ENCODE data around the gene BNIP3. TPM values are rescaled to one million over a fixed set of nuclear protein-coding genes. Genes with fewer than 3 reads are reported as not detected.
"Not testable (repeated sequence)": the region's sequence is repeated elsewhere in the genome, so short reads cannot be mapped to it uniquely, and the experiment has no call there.

Gene BNIP3
- total RNA-seq, 1 donor: 8.1 TPM

GRCh38 chr10:131959841-131960240 lies 21.9 kb downstream of the BNIP3 start:
- no peak for DNase-seq (ENCODE audit: low read depth in 2 of 3, low spot score in 2 of 3)

GRCh38 chr10:131955591-131956340 lies 26.0 kb downstream of the BNIP3 start:
- DNase-seq (ENCODE audit: low read depth in 2 of 3, low spot score in 2 of 3): no peak

DNA sequence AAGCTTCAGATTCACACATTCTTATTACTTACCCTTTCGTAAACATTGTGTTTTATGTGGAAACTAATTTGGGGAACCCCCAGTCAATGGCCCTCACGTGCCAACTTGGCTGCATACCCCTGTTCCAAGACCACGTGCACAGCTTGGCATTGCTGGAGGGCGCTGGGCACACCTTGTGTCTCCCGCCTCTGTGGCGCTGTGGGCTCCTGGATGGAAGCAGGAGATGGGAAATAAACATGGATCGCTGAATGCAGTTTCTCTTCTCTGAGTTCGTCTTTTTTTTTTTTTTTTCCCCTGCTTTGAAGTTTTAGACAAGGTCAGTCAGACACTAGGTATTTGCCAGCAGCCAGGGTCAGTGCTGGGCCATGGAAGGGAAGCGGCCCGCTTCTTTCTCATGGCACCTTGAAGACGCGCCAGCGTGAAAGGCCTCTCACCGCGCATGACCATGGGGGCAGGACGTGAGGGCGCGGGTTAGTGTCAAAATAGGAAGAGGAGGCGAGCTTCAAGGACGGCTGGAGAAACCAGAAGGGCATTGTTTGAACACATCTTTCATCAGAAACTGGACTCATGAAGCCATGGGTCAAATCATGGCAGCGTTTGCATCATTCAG lies 27.3 kb downstream of the BNIP3 start:
- no peak for DNase-seq (ENCODE audit: low read depth in 2 of 3, low spot score in 2 of 3)

GRCh38 chr10:131949908-131950307 lies 31.8 kb downstream of the BNIP3 start:
- not testable (repeated sequence) for DNase-seq (ENCODE audit: low read depth in 2 of 3, low spot score in 2 of 3)

GRCh38 chr10:131949041-131949862 lies 32.5 kb downstream of the BNIP3 start:
- DNase-seq (ENCODE audit: low read depth in 2 of 3, low spot score in 2 of 3): no peak

GRCh38 chr10:131948501-131948900 lies 33.2 kb downstream of the BNIP3 start:
- no peak for DNase-seq (ENCODE audit: low read depth in 2 of 3, low spot score in 2 of 3)

GRCh38 chr10:131947631-131948347 lies 33.9 kb downstream of the BNIP3 start:
- no peak for DNase-seq (ENCODE audit: low read depth in 2 of 3, low spot score in 2 of 3)

GRCh38 chr10:131946880-131947279 lies 34.8 kb downstream of the BNIP3 start:
- no peak for DNase-seq (ENCODE audit: low read depth in 2 of 3, low spot score in 2 of 3)

DNA sequence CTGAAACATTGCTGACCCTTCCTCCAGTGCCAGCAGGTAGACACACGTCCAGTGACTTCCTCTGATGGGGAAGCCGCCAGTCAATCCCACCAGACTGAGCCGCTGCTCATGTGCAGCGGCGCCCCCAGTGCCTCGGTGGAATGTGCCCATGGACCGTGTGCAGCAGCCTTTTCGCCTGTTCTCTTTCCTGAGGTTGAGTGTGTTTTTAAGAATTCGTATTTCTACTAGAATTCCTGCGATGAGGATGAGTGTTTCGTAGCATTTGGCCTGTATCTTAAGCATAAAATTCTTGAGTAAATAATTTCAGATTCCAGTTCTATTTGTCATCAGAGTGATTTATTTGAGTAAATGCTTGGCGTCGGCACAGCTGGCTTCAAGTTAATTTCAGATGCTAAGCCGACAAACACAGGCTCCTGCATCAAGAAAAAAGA lies 35.4 kb downstream of the BNIP3 start:
- DNase-seq (ENCODE audit: low read depth in 2 of 3, low spot score in 2 of 3): no peak

GRCh38 chr10:131944976-131945695 lies 36.6 kb downstream of the BNIP3 start:
- DNase-seq (ENCODE audit: low read depth in 2 of 3, low spot score in 2 of 3): no peak

GRCh38 chr10:131944412-131944811 lies 37.3 kb downstream of the BNIP3 start:
- DNase-seq (ENCODE audit: low read depth in 2 of 3, low spot score in 2 of 3): no peak

GRCh38 chr10:131943021-131943814 lies 38.5 kb downstream of the BNIP3 start:
- DNase-seq (ENCODE audit: low read depth in 2 of 3, low spot score in 2 of 3): peak in 2 of 3 donors; percentile 10 to 21

DNA sequence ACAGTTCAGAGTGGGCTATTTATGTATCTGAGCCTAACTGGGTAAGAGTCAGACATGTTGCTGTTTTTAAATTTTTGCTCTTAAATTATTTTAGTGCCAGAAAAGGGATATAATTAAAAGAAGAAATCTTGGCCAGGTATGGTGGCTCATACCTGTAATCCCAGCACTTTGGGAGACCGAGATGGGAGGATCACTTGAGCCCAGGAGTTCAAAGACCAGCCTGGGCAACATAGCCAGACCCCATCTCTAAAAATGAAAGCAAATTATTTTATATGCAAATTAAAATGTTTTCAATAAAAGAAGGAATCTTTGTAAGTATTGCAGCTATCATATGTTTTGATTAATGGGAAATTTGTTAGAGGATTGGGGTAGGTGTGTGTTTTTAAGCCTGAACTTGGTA lies 39.3 kb downstream of the BNIP3 start:
- no peak for DNase-seq (ENCODE audit: low read depth in 2 of 3, low spot score in 2 of 3)

DNA sequence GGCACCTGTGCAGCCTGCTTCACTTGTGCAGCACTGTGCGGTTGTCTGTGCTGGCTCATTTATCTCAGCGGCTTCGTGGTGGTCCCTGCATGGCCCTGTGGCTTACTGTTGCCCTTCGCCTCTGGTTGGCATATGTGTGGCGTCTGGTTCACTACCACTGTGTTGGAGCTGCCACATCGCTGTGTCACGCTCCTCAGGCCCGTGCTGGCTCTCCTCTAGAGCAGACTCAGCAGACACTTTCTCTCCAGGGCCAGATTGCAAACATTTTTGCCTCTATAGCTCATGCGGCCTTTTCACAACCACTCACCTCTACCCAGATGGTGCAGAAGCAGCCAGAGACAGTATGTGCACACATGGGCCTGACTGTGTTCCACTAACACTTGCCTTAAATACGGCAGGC lies 43.0 kb downstream of the BNIP3 start:
- DNase-seq (ENCODE audit: low read depth in 2 of 3, low spot score in 2 of 3): no peak

DNA sequence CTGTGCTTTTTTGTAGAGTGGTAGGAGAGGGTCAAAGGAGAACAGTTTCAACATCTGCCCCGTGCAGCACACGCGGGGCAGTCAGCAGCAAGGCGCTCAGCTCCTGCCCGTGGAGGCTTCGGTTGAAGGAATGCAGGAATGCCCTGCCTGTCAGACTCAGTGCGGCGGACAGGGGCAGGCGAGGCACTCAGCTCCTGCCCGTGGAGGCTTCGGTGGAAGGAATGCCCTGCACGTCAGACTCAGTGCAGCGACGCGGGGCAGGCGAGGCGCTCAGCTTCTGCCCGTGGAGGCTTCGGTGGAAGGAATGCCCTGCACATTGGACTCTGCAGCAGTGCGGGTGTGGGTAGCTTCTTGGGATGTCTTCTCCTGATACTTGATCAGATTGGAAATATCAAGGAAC lies 43.9 kb downstream of the BNIP3 start:
- no peak for DNase-seq (ENCODE audit: low read depth in 2 of 3, low spot score in 2 of 3)

GRCh38 chr10:131936736-131937135 lies 45.0 kb downstream of the BNIP3 start:
- no peak for DNase-seq (ENCODE audit: low read depth in 2 of 3, low spot score in 2 of 3)

DNA sequence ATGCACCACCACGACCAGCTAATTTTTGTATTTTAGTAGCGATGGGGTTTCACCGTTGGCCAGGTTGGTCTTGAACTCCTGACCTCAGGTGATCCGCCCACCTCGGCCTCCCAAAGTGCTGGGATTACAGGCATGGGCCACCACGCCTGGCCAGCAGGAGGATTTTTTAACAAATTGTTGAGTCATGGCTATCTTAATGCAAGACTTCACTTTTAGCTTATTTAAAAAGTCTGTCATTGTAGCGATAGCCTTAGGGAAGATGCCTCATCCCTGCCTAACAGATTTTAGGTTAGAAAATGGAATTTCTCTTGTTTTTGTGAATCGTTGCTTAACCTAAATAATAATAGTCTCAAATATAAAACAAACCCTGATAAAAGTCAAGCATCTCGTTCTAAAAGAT lies 45.4 kb downstream of the BNIP3 start:
- no peak for DNase-seq (ENCODE audit: low read depth in 2 of 3, low spot score in 2 of 3)

GRCh38 chr10:131935260-131935659 lies 46.5 kb downstream of the BNIP3 start:
- DNase-seq (ENCODE audit: low read depth in 2 of 3, low spot score in 2 of 3): no peak

GRCh38 chr10:131934769-131935168 lies 47.0 kb downstream of the BNIP3 start:
- DNase-seq (ENCODE audit: low read depth in 2 of 3, low spot score in 2 of 3): no peak

Data from hematopoietic multipotent progenitor cell (in vitro differentiated cells).